Activated T-cell treated with anti-CD3 and anti-CD28 coated beads, Interleukin-2, amount 50 U/mL, for 4 hours (primary cell): ENCODE measurements around the gene SKA2. TPM values are rescaled to one million over a fixed set of nuclear protein-coding genes. Genes with fewer than 3 reads are reported as not detected.
"Not testable (repeated sequence)": the region's sequence is repeated elsewhere in the genome, so short reads cannot be mapped to it uniquely, and the experiment has no call there.

Experiments
- ATAC-seq, 2 donors: fragments of 200-7000 bp; cut with Tn5 transposase; one replicate each; pipeline ENCODE4 v1.10.0; 2021
- DNase-seq: peaks from one replicate; pipeline ENCODE4 v3.0.0-alpha.2; 2020
- H3K27me3 Mint-ChIP-seq: one replicate; pipeline ENCODE4 v1.8.0; 2021; ENCODE audit warnings: low read depth, mixed read lengths
- H3K36me3 Mint-ChIP-seq: one replicate; pipeline ENCODE4 v1.8.0; 2022; ENCODE audit warnings: mixed read lengths; ENCODE audit not compliant: insufficient read depth
- H3K4me1 Mint-ChIP-seq: one replicate; pipeline ENCODE4 v1.8.0; 2021; ENCODE audit warnings: low read depth, mixed read lengths
- H3K4me3 Mint-ChIP-seq: one replicate; pipeline ENCODE4 v1.8.0; 2021; ENCODE audit warnings: mild to moderate bottlenecking, moderate library complexity, mixed read lengths
- H3K9me3 Mint-ChIP-seq: one replicate; pipeline ENCODE4 v1.8.0; 2021; ENCODE audit warnings: mixed read lengths
- total RNA-seq, 3 donors: library from RNA; stranded (reverse); gene quantifications; one replicate each; pipeline ENCODE4 v1.2.1, GENCODE V29; 2021

Gene SKA2
- total RNA-seq, 3 donors from 2014 or later: 30.9 to 35.5 (median 33.4) TPM

- H3K9me3 Mint-ChIP-seq, H3K27me3 Mint-ChIP-seq, ATAC-seq, DNase-seq, H3K4me3 Mint-ChIP-seq, H3K4me1 Mint-ChIP-seq, H3K36me3 Mint-ChIP-seq: not testable (repeated sequence)
Measured at GRCh38 chr17:59138339-59138738, 16.6 kb downstream of the SKA2 start.

GRCh38 chr17:59131131-59131530, 23.9 kb downstream of the SKA2 start:
- no peaks in the 10 kb centered on the region for H3K27me3 Mint-ChIP-seq

GRCh38 chr17:59129814-59130213, 25.2 kb downstream of the SKA2 start:
- DNase-seq (no peak), ATAC-seq (no peak)
- H3K9me3 Mint-ChIP-seq: no peaks in the 10 kb centered on the region
- no peak overlapping the region for H3K4me3 Mint-ChIP-seq
- H3K36me3 Mint-ChIP-seq: peaks cover 3% of the 10 kb centered on the region
- peaks cover 3% of the 10 kb centered on the region for H3K4me1 Mint-ChIP-seq
- H3K27me3 Mint-ChIP-seq: no peaks in the 10 kb centered on the region

More at GRCh38 chr17:59131131-59131530, 23.9 kb downstream of the SKA2 start:
- DNase-seq: no peak
- no peak for ATAC-seq
- Mint-ChIP-seq H3K9me3 (no peaks in the 10 kb centered on the region), H3K36me3 (peaks cover 3% of the 10 kb centered on the region), H3K4me1 (peaks cover 3% of the 10 kb centered on the region), H3K4me3 (no peak overlapping the region)

- no peak for ATAC-seq
- Mint-ChIP-seq H3K9me3 (no peaks in the 10 kb centered on the region), H3K36me3 (peaks cover 3% of the 10 kb centered on the region), H3K4me1 (peaks cover 1% of the 10 kb centered on the region), H3K4me3 (no peak overlapping the region), H3K27me3 (no peaks in the 10 kb centered on the region)
- no peak for DNase-seq
Measured at GRCh38 chr17:59126809-59127417, 28.1 kb downstream of the SKA2 start.

GRCh38 chr17:59124665-59125064, 30.3 kb downstream of the SKA2 start:
- DNase-seq: no peak
- peaks cover 1% of the 10 kb centered on the region for H3K4me1 Mint-ChIP-seq
- H3K4me3 Mint-ChIP-seq: no peak overlapping the region
- ATAC-seq: no peak
- H3K27me3 Mint-ChIP-seq: no peaks in the 10 kb centered on the region
- no peaks in the 10 kb centered on the region for H3K9me3 Mint-ChIP-seq
- H3K36me3 Mint-ChIP-seq: peaks cover 6% of the 10 kb centered on the region

- DNase-seq: no peak
- H3K36me3 Mint-ChIP-seq: peaks cover 15% of the 10 kb centered on the region
- H3K9me3 Mint-ChIP-seq: no peaks in the 10 kb centered on the region
- no peak for ATAC-seq
- peaks cover 1% of the 10 kb centered on the region for H3K4me1 Mint-ChIP-seq
- no peak overlapping the region for H3K4me3 Mint-ChIP-seq
- H3K27me3 Mint-ChIP-seq: no peaks in the 10 kb centered on the region
Measured at GRCh38 chr17:59121901-59122480, 33.0 kb downstream of the SKA2 start.

GRCh38 chr17:59115474-59115873, 39.5 kb downstream of the SKA2 start:
- DNase-seq: no peak
- H3K36me3 Mint-ChIP-seq: peaks cover 13% of the 10 kb centered on the region

GRCh38 chr17:59111539-59111938, 43.4 kb downstream of the SKA2 start:
- H3K36me3 Mint-ChIP-seq: peaks cover 2% of the 10 kb centered on the region
- peaks cover 7% of the 10 kb centered on the region for H3K4me1 Mint-ChIP-seq
- DNase-seq (no peak), ATAC-seq (no peak)
- H3K9me3 Mint-ChIP-seq: no peaks in the 10 kb centered on the region
- H3K4me3 Mint-ChIP-seq: no peak overlapping the region
- no peaks in the 10 kb centered on the region for H3K27me3 Mint-ChIP-seq

More at GRCh38 chr17:59115474-59115873, 39.5 kb downstream of the SKA2 start:
- Mint-ChIP-seq H3K4me1 (no peaks in the 10 kb centered on the region), H3K9me3 (no peaks in the 10 kb centered on the region), H3K27me3 (no peaks in the 10 kb centered on the region), H3K4me3 (no peak overlapping the region)
- no peak for ATAC-seq

- ATAC-seq (no peak), DNase-seq (no peak)
- Mint-ChIP-seq H3K36me3 (peaks cover 2% of the 10 kb centered on the region), H3K27me3 (no peaks in the 10 kb centered on the region), H3K9me3 (no peaks in the 10 kb centered on the region), H3K4me3 (no peak overlapping the region), H3K4me1 (peaks cover 8% of the 10 kb centered on the region)
Measured at GRCh38 chr17:59110973-59111372, 44.0 kb downstream of the SKA2 start.

- no peak for DNase-seq
- H3K9me3 Mint-ChIP-seq: no peaks in the 10 kb centered on the region
- ATAC-seq: no peak
- peaks cover 26% of the 10 kb centered on the region for H3K4me1 Mint-ChIP-seq
- no peaks in the 10 kb centered on the region for H3K27me3 Mint-ChIP-seq
- peaks cover 7% of the 10 kb centered on the region for H3K36me3 Mint-ChIP-seq
- H3K4me3 Mint-ChIP-seq: no peak overlapping the region
Measured at GRCh38 chr17:59108400-59109102, 46.4 kb downstream of the SKA2 start.

- DNase-seq (no peak), ATAC-seq (peak; percentile 6)
- H3K27me3 Mint-ChIP-seq: no peaks in the 10 kb centered on the region
- peak overlapping the region; percentile 97 for H3K4me3 Mint-ChIP-seq
- peaks cover 30% of the 10 kb centered on the region for H3K4me1 Mint-ChIP-seq
- H3K36me3 Mint-ChIP-seq: peaks cover 10% of the 10 kb centered on the region
- H3K9me3 Mint-ChIP-seq: no peaks in the 10 kb centered on the region
Measured at GRCh38 chr17:59107306-59107670, 47.7 kb downstream of the SKA2 start.

GRCh38 chr17:59106463-59107305, 48.3 kb downstream of the SKA2 start, which contains the start of gene TRIM37:
TSS of gene TRIM37 (minus strand) at chr17:59106880. CDS start at chr17:59106461, 419 bp downstream.
- DNase-seq: peak; percentile 98
- Mint-ChIP-seq H3K4me3 (peak within 1 kb of the TSS; percentile 97), H3K9me3 (no peaks in the 10 kb centered on the region), H3K27me3 (no peaks in the 10 kb centered on the region), H3K36me3 (peaks cover 14% of the 10 kb centered on the region), H3K4me1 (peaks cover 34% of the 10 kb centered on the region)
- ATAC-seq: peak; percentile 97 to 98

- H3K4me1 Mint-ChIP-seq: peaks cover 34% of the 10 kb centered on the region
- H3K27me3 Mint-ChIP-seq: no peaks in the 10 kb centered on the region
- no peaks in the 10 kb centered on the region for H3K9me3 Mint-ChIP-seq
- DNase-seq (peak; percentile 64), ATAC-seq (peak; percentile 58 to 60)
- H3K4me3 Mint-ChIP-seq: peak overlapping the region; percentile 97
- peaks cover 15% of the 10 kb centered on the region for H3K36me3 Mint-ChIP-seq
Measured at GRCh38 chr17:59105852-59106462, 49.0 kb downstream of the SKA2 start.

- no peak overlapping the region for H3K4me3 Mint-ChIP-seq
- no peaks in the 10 kb centered on the region for H3K9me3 Mint-ChIP-seq
- no peak for ATAC-seq
- DNase-seq: no peak
- H3K36me3 Mint-ChIP-seq: peaks cover 40% of the 10 kb centered on the region
- peaks cover 40% of the 10 kb centered on the region for H3K4me1 Mint-ChIP-seq
- no peaks in the 10 kb centered on the region for H3K27me3 Mint-ChIP-seq
Measured at GRCh38 chr17:59101178-59101577, 53.8 kb downstream of the SKA2 start.
